HG03520 (cell line): ENCODE results near the gene ETV5.

Experiments
- ATAC-seq: cut with Tn5 transposase; IDR thresholded peaks from one replicate; pipeline ENCODE4 v1.9.1; 2021; ENCODE audit warnings: mild to moderate bottlenecking, moderate library complexity; ENCODE audit not compliant: unreplicated experiment

The ETV5 gene

DNA sequence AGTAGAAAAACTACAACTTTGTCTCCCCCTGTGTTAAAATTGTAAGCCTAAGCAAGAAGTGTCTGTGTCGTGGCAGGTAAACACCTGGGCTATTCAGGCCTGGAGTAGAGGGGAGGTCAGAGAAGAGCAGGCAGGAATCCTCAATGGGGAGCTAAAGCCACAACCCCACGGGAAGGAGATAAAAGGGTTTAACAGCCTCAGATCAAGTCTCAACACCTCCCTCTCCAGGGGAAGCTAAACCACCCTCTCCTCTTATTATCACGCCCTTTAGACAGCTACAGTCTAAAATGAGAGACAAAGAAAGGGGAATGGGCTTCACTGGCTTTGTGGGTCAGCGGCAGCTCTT is 11.6 kb downstream of the ETV5 start:
- no peak for ATAC-seq

DNA sequence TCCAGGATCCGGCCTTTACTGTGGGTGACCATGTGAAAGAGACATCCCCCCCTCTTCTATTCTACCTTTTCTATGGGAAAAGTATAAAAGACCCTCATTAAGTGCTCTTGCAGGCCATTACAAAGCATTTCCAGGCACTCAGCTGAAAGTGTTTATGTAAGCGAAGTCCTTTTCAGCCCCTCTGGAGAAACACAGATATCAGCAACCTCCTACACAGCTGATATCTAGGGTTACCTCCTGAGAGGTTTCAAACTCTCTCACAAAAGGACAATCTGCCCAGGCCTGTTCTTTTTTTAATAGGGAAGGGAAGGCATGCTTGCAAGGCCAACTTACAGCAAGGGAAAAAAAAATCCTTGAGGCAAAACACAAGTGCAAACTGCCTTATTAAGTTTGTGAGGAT is 12.6 kb downstream of the ETV5 start:
- no peak for ATAC-seq

DNA sequence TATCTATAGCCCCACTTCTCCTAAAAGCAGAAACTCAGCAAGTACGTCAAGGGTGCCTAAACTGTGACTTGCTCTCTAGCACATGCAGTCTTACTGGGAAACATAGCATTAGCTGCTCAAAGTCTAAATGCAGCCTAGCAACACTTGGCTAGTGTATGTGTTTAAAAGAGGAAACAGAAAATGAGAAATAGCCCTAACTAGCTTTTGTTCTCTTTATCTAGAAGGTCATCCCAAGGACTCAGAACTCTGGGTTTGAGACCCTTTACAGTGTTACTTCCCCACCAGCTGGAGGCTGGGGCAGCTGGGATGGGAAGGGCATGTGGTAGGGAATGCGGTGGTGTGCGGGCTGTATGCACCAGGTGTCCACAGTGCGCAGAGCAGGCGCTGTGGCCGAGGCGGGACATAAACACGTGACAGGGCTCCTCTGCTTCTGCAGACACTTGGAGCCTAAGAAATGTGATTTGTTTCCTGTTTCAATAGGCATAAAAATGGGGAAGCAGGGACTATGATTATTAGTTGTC is 13.3 kb downstream of the ETV5 start:
- ATAC-seq = no peak

DNA sequence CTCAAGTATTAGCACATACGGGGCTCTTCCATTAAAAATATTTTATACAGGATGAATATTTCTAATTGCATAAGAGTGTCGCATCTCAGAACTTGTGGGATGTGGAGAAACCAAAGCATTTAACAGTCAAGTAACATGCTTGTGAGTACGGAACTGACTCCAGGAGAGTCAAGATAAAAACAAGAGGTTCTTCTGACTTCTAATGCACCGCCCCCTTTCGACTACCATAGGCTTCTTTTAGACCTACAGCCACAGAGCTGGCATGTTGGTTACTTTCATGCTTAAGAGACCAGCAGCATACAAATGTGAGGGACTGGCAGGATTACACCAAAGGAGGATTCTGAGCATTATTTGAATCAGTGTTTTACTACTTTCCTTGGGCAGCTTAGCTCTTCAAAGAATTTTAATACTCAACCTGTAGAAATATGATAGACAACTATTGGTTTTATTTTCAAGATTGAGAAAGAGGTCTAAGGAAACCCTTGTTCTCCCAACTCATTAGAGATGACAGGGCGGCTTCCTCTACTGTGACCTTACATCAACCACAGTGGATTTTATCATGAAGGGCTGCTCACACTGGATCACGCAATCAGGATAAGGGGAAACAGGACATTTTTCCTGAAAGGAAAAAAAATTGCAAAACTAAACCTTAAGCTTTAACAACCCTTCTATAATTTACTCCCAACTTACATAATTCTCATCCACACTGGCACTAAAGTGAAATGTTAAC is 14.0 kb downstream of the ETV5 start:
- ATAC-seq = no peak

DNA sequence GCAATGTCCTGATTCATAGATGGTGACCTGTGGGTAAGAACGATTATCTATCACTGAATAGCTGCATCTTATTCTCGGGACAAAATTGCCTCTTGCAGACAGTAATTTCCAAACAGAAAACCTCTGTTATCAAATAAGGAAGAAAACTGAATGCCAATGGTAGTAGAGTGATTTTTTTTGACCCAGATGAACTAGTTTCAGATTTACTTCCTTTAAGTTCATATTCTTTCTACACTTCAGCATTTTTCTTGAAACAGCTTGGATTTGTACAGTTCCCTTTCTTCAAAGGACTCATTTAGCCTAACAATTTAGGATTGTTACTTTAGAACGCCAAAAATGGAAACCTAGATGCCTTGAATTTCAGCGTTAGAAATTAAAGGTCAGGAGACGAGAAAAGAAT is 14.6 kb downstream of the ETV5 start:
- no peak for ATAC-seq

DNA sequence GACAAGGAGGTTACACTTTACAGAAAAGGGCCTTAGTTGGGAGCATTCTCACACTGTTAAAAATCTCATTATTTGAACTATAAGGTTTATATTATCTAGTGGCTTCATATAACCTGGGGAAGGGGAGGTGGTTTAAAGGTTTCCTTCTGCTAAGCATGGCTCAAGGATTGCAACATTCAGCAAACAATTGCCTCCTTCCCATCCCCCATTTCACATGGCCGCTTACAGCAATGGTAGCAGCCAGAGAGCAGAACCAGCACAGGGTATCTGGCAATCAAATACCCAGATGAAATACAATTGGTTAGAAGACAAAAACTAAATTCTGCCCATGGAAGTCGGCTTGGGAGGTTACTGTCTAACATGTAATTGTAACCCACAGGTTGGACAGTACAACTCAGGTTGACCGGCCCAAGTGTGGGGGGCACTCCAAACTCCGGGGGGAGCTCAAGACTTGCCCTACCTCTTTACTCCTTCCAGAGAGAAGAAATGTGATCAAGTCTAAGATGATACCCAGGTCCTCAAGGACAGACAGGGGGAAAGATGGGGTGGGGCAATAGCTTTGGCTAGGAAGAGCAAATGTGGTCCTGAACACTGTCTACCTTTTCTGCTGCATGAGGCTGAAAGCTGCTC is 15.5 kb downstream of the ETV5 start:
- ATAC-seq = no peak

DNA sequence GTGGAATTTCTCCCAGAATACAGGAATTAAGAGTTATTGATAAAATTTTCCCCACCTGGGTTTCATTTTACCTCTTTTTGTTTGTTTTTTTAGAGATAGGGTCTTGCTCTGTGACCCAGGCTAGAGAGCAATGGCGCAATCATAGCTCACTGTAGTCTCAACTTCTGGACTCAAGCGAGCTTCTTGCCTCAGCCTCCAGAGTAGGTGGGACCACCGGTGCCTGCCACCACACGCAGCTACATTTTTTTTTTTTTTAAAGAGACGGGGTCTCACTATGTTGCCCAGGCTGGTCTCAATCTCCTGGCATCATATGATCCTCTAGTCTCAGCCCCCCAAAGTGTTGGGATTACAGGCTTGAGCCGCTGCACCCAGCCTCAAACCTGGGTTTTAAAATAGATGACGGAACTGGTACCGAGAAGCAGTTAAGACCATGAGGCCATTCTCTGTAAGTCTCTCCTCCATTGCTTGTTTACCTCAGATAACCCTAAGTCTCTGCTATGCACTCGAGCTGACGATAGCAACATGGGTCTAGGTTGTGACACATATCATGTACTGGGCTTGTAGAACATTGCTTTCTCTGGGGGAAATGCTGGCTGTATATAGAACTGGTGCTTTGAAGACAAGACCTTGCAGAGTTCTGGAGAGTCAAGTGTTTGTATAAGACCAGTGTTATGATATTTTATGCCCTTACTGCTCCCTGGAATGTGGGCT is 16.4 kb downstream of the ETV5 start:
- ATAC-seq = no peak

DNA sequence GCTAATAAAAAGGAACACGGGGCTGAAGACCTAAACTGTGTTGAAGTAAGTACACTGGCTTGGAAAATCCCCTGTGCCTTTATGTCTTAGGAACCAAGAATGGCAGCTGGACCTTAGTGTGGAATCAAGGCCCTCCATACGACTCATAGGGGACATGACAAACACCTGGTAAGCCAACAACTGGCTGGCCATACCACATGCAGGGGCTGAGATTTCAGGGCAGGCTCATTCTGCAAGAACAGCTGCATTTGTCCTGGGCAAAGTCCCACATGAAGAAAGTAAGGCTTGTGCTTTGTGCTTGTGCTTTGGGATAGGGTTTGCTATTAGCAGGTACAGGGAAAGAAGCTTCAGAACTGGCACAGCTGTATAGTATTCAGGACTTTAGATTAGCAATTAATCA is 18.0 kb downstream of the ETV5 start:
- no peak for ATAC-seq

DNA sequence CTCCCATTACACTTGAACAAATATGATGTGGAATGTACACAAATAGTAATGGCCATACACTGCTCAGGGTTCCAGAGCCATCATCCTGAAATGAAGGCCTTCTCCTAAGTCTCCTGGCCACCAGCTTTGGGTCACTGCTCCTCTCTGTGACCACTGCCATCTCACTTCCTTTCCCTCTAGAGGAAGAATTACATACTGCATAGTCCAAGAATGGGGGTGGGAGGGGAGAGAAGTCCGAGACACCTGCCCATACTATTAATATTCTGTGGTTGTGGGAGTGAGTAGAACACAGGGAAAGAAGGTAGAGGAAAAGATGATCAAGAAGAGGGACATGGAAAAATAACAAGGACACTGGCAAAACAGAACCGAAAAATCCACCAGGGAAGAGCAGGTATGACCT is 20.6 kb downstream of the ETV5 start:
- no peak for ATAC-seq

DNA sequence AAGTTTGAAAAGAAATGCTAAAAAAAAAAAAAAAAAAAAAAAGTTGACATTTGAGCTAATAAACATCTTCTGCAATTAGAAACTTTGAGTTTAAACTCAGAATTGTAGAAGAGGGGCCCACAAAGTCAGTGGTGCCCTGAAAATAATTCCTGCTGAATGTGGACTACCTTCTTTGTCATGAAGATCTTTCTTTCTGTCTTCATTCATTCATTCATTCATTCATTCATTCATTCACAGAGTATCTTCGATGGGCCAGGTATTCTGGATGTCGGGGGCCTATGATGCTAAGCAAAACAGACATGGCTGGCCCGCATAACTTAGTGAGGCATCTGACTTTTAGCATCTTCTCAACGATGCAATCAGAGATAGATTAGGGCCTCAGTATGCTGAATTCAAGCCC is 24.6 kb downstream of the ETV5 start:
- no peak for ATAC-seq

DNA sequence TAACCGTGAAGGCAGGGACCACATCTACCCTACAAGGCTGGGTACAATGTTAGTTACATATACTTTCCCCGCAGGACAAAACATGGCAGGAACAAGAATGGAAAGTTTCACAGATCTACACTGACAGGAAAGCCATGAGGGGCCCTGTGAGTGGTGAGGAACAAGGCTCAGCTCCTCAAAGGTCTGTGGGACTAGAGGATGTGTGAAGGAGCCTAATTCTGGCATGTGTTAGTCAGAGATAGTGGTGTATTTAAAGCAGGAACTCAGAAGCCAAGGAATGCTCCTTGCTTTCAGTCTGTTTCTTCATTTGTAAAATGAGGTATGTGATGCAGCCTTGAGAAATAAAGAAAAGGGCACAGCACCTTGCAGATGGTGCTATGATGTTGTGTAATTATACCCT is 25.1 kb downstream of the ETV5 start:
- ATAC-seq = no peak

DNA sequence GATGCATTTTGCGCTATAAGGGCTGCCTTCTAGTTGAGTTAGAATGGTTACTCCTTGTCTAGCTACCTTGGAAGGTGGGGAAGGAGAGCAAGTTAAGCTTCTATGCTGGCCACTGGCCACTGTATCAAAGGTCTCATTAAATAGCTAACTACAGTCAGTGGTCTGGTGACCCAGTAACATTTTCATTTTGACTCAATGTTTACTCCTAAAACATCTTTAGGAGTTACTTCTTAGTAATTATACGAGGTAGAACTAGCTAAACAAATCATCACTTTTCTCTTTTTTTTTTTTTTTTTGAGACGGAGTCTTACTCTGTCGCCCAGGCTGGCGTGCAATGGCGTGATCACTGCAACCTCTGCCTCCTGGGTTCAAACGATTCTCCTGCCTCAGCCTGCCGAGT is 26.7 kb downstream of the ETV5 start:
- ATAC-seq = no peak

DNA sequence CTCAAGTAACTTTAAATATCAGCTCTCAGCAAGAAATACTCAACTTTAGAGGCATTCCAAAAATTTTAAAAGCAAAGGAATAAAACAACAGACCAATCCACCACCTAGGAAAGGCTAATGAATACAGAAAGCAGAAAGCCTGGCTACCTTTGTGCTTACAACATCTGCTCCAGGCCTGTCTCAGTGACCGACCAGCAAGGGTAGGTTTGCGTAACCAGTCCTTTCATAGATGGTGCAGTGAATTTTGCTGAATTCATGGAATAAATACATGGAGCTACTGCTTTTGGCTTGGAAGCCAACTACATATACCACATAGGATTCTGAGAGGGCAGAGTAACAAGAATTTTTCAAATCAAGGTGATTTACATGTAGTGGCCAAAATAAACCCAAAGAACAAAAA is 27.2 kb downstream of the ETV5 start:
- ATAC-seq = no peak

DNA sequence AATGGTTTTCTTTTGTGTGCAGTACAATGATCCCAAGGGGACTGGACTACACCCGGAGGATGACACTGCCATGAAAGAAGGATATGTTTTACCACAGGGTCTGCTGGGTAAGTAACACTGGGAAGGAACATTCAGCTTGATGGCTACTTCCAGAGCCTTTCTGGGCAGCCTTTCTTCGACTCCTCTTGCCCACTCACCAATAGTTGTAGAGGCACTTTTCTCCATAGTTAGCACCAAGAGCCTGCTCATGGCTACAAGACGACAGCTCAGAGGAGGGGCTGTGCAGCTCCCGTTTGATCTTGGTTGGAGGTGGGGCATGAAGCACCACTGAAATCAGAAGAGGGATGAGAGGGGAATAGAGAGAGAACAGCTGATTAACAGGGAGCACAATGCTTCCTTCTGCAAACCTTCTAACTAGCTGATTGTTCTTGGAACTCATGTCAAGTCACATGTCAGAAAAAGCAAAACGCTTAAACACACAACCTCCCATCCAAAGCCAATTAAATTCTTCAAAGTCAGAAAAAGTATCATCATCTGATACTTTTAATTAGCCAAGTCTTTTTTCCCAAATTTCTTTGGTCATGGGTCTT is 27.9 kb downstream of the ETV5 start:
- no peak for ATAC-seq

DNA sequence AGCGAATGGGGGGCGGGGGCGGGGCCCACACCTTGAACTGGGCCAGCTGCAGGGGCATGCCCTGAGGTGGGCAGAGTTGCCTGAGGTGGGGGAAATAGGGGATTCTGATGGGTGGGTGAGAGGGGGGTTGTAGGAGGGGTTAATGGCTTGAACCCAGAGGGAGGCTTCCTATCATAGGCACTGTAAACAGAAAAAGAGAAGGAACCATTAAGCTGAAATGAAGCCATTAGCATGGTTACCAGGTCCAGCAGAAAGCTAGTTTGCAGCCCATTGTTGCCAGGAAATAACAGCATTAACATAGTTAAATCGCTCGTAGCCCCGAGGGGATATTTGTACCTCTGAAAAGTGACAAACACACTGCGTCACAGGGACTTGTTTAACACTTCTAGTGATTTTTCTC is 29.0 kb downstream of the ETV5 start:
- no peak for ATAC-seq

DNA sequence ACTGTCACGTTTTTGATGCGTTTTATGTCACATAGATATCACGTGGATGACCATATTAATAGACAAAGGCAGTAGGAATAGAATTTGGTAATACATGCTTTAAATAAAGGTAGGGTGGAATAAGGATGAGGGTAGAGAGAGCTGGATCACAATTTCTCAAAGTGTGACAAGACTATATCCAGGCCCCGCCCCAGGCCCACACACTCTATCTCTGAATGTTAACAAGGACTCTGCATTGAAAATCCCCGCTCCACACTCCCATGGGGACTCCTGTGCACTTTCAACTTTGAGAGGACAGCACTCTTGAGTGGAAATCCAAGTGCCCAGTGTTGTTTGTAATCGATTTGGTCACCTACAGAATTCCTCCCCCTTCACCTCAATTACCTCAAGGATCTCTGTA is 31.4 kb downstream of the ETV5 start:
- no peak for ATAC-seq

DNA sequence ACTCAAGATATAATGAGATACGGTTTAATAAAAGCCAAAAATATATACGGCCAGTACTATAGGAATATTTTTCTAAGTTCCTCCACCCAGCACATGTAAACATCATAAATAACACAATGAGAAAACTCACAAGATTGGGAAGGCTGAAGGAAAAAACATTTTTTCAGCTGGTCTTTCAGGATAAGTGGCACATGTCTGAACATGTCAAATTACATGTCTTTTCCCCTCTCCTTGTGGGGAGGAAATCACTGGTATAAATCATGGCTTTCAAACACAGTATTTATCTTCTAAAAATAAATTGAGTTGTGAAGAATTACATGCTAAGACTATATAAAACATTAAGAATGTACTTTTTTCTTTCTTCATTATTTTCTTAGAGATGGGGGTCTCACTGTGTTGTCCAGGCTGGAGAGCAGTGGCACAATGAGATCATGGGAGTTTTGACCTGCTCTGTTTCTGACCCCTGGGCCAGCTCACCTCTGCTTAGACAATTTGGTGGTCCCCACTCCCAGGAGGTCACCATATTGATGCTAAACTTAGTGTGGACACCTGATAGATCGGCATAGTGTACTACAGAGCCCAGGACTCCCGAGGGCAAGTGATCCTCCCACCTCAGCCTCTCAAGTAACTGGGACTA is 32.8 kb downstream of the ETV5 start:
- ATAC-seq = no peak

DNA sequence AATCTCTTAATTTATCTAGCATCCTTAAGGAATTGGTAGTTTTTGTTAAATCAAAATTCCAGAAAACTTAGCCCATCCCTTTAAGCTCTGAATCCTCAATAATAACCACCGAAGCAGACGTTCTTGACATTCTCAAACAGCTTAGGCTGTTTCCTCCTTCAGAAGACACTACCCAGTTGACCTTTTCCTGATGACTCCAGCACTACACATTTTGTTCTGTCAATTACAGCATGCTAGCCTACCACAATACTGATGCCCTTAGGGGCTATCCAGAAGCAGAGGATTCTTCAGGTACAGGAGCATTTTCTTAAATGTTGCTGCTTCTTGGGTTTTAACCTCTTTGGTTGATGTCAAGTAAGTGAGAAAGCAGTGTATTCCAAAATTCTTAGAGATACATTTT is 33.4 kb downstream of the ETV5 start:
- ATAC-seq = no peak

DNA sequence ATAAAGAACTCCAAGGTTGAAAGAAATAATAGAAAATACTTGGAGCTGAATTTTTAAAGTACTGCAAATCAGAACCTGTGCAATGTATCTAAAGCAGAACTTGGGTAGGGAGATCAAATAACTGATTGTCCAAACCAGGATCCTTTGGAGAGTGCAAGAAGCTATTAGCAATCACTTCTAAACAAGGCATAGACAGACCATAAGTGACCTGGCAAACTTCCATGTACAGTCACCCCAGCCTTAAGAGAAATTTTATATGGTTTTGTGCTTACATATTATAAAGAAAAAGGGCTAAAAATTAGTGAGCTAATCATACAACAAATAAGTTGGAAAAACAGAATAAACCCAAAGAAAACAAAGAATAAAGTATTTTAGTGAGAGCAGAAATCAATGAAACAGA is 35.2 kb downstream of the ETV5 start:
- ATAC-seq = no peak

DNA sequence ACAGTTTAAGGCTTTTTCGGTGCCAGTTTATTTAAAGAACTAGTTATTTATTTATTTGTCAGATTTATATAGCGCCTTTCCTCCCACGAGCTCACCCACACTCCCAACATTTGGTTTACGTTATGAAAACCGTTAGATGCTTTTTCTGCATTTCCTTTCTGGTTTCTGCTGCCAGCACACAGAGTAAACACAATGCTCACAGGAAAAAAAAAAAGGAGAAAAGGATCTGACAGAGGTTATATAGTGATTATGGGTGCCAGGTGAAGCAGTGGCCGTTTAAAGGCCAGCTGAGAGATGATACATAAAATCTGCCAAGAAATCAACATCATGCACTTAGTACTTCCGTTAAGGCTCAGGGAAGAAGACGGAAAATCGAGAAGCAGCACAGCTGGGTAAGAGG is 37.9 kb downstream of the ETV5 start:
- ATAC-seq = no peak

DNA sequence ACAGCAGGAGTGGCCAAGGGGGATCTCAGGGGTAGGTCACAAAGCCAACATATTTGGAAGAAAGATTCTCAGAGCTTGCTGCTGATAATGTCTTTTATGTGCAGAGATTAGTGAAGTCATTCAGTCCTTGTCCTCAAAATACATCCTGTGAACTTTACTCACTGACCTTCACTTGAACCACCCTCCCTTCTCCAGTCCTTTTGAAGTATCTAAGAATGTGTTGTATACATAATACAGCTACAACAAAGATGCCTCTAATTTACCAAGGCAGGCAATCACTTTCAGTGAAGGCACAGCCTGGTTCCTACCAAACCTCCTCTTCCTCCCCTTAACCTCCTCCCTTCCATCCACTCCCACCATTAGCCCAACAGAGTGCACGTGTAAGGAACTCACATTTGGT is 38.3 kb downstream of the ETV5 start:
- no peak for ATAC-seq
